K562 (cell line): Measurements from ENCODE around the gene NT5C2. TPM values are rescaled to one million over a fixed set of nuclear protein-coding genes. Genes with fewer than 3 reads are reported as not detected.
A peak's percentile ranks its signal among the peaks of the same experiment; 100 is the strongest.

Experiments
- ATAC-seq: fragments of 200-7000 bp; cut with Tn5 transposase; 3 replicates; pipeline ENCODE4 v1.9.1; 2020; ENCODE audit warnings: moderate library complexity
- BruUV-seq: library from RNA; stranded (reverse); fragments of 400-500 nt; replicated peaks from 2 replicates; lab custom pipeline; 2021; lab: Mats Ljungman, UMichigan
- CTCF ChIA-PET: fragments of 300-600 bp; formaldehyde crosslinking; extraction: SDS; loops from one replicate; lab custom pipeline; 2021; ENCODE audit warnings: low intra/inter-chr PET ratio; lab: Yijun Ruan, JAX
- POLR2A ChIA-PET: fragments of 300-600, 350-650 bp; sonication (Branson Sonifier 250); formaldehyde crosslinking; extraction: SDS; loops from one replicate; lab custom pipeline; 2021; ENCODE audit warnings: antibody characterized with exemption, inconsistent platforms; lab: Yijun Ruan, JAX
- DNase-seq, 4 experiments: peaks; one replicate each; pipeline versions ENCODE4 v3.0.0 to v3.0.0-alpha.2; 2011 to 2018; ENCODE audit warnings: low spot score in 3 of 4, mixed read lengths in 3 of 4; ENCODE audit errors: extremely low read depth in 1 of 4
- FAIRE-seq: peaks from 2 replicates; lab custom pipeline; 2011; peaks lifted over from hg19 to GRCh38; lab: Jason Lieb, UNC
- H2AFZ ChIP-seq: 2 replicates; pipeline ENCODE4 v1.6.0; 2011; ENCODE audit warnings: low read depth, low read length, control low read depth, inconsistent platforms
- H3K27ac ChIP-seq: fragments of 200-600 bp; 3 replicates; pipeline ENCODE4 v1.8.0; 2011; ENCODE audit warnings: low read depth, mild to moderate bottlenecking, control low read depth, inconsistent platforms, low read length, moderate library complexity, mixed read lengths; ENCODE audit errors: extremely low read depth
- H3K27me3 ChIP-seq, 2 experiments: fragments of 300-600 bp in 1 of 2; 2 replicates in 1 of 2; 3 replicates in 1 of 2; pipeline versions ENCODE4 v1.6.0 to v1.8.0; 2011; ENCODE audit warnings: inconsistent platforms in 2 of 2, low read length in 2 of 2, mild to moderate bottlenecking in 1 of 2, mixed read lengths in 1 of 2, moderate library complexity in 1 of 2; ENCODE audit not compliant: control insufficient read depth in 2 of 2, insufficient read depth in 2 of 2
- H3K36me3 ChIP-seq: fragments of 300-600 bp; 3 replicates; pipeline ENCODE4 v1.8.0; 2011; ENCODE audit warnings: mild to moderate bottlenecking, low read length, inconsistent platforms; ENCODE audit not compliant: control insufficient read depth, insufficient read depth
- H3K4me1 ChIP-seq, 2 experiments: fragments of 200-600 bp in 1 of 2; replicated peaks in 1 of 2; 2 replicates in 1 of 2; 3 replicates in 1 of 2; pipeline versions ENCODE4 v1.5.1 to v1.8.0; 2011; ENCODE audit warnings: inconsistent platforms in 2 of 2, low read length in 2 of 2, mild to moderate bottlenecking in 1 of 2, mixed read lengths in 1 of 2, moderate library complexity in 1 of 2; ENCODE audit not compliant: control insufficient read depth in 2 of 2, insufficient read depth in 2 of 2
- H3K4me2 ChIP-seq: 2 replicates; pipeline ENCODE4 v1.6.1; 2011; ENCODE audit warnings: low read length, control low read depth, inconsistent platforms, mixed read lengths; ENCODE audit not compliant: insufficient read depth
- H3K4me3 ChIP-seq: fragments of 200-600 bp; sonication (generic), shearing (Covaris generic); 2 replicates; pipeline ENCODE4 v1.5.1; 2016; ENCODE audit warnings: control low read depth, inconsistent platforms
- H3K79me2 ChIP-seq: fragments of 200-600 bp; 3 replicates; pipeline ENCODE4 v1.8.0; 2011; ENCODE audit warnings: low read length, inconsistent platforms; ENCODE audit not compliant: control insufficient read depth, insufficient read depth
- H3K9ac ChIP-seq, 2 experiments: 2 replicates each; pipeline versions ENCODE4 v1.6.0 to v1.6.1; 2011; ENCODE audit warnings: low read depth in 2 of 2, low read length in 2 of 2, control low read depth in 1 of 2, inconsistent platforms in 1 of 2, mild to moderate bottlenecking in 1 of 2, mixed read lengths in 1 of 2; ENCODE audit not compliant: insufficient read depth in 1 of 2
- H3K9me1 ChIP-seq: one replicate; pipeline ENCODE4 v1.6.0; 2011; ENCODE audit warnings: inconsistent platforms, mild to moderate bottlenecking, low read length, moderate library complexity; ENCODE audit not compliant: control insufficient read depth, insufficient read depth
- H3K9me3 ChIP-seq: replicated peaks from 2 replicates; pipeline ENCODE4 v1.5.1; 2011; ENCODE audit warnings: low read depth, low read length, inconsistent platforms; ENCODE audit not compliant: control insufficient read depth, insufficient read depth
- H4K20me1 ChIP-seq: replicated peaks from 2 replicates; pipeline ENCODE4 v1.6.1; 2011; ENCODE audit warnings: low read length, inconsistent platforms, mixed read lengths; ENCODE audit not compliant: control insufficient read depth, insufficient read depth
- ATF1 ChIP-seq, 2 experiments: fragments of 450-650 bp in 1 of 2; IDR thresholded peaks; 2 replicates each; pipeline ENCODE4 v1.6.1; 2016; ENCODE audit warnings: missing compliant biosample characterization in 1 of 2, missing genetic modification characterization in 1 of 2
- CTCF ChIP-seq, 3 experiments: IDR thresholded peaks in 2 of 3; conservative IDR thresholded peaks in 1 of 3; 2 replicates each; pipeline ENCODE4 v1.5.1; 2011 to 2012; ENCODE audit warnings: low read length in 3 of 3, mild to moderate bottlenecking in 3 of 3, control low read depth in 2 of 3, improper control_type of control experiment in 1 of 3, inconsistent platforms in 1 of 3, low read depth in 1 of 3, mixed read lengths in 1 of 3, moderate library complexity in 1 of 3; ENCODE audit not compliant: insufficient read depth in 2 of 3
- DMBX1 ChIP-seq: fragments of 250-450 bp; sonication (Bioruptor Pico); IDR thresholded peaks from 2 replicates; pipeline ENCODE4 v1.8.0; 2022; ENCODE audit warnings: inconsistent platforms, mild to moderate bottlenecking, moderate library complexity, borderline replicate concordance
- E2F4 ChIP-seq: sonication (generic); formaldehyde crosslinking; IDR thresholded peaks from 2 replicates; pipeline ENCODE4 v1.8.0; 2022; ENCODE audit warnings: mild to moderate bottlenecking, low read depth, missing genetic modification reagents
- ELF2 ChIP-seq: fragments of 250-450 bp; sonication (Bioruptor Pico); IDR thresholded peaks from 2 replicates; pipeline ENCODE4 v1.5.0; 2021; ENCODE audit warnings: mild to moderate bottlenecking
- GATA2 ChIP-seq: sonication (generic); formaldehyde crosslinking; IDR thresholded peaks from 2 replicates; pipeline ENCODE4 v1.4.0; 2020; ENCODE audit warnings: mild to moderate bottlenecking, missing genetic modification reagents
- HNRNPUL1 ChIP-seq: fragments of 200-400 bp; formaldehyde crosslinking; IDR thresholded peaks from 2 replicates; pipeline ENCODE4 v1.6.1; 2017; ENCODE audit warnings: low read length
- JUND ChIP-seq, 2 experiments: IDR thresholded peaks; 2 replicates in 1 of 2; 3 replicates in 1 of 2; pipeline ENCODE4 v1.6.1; 2011; ENCODE audit warnings: borderline replicate concordance in 2 of 2, low read depth in 2 of 2, low read length in 2 of 2, improper control_type of control experiment in 1 of 2, missing biosample characterization in 1 of 2, missing genetic modification characterization in 1 of 2, missing genetic modification reagents in 1 of 2
- KDM4B ChIP-seq, 2 experiments: fragments of 450-650 bp in 1 of 2; sonication (generic) in 1 of 2; IDR thresholded peaks; 2 replicates each; pipeline ENCODE4 v1.6.1; 2016 to 2017; ENCODE audit warnings: borderline replicate concordance in 2 of 2, antibody characterized with exemption in 1 of 2, low read depth in 1 of 2, mild to moderate bottlenecking in 1 of 2
- NRF1 ChIP-seq, 2 experiments: fragments of 450-650 bp; IDR thresholded peaks in 1 of 2; conservative IDR thresholded peaks in 1 of 2; 2 replicates each; pipeline ENCODE4 v1.6.1; 2014; ENCODE audit warnings: mild to moderate bottlenecking in 2 of 2
- RAD51 ChIP-seq: fragments of 450-650 bp; IDR thresholded peaks from 2 replicates; pipeline ENCODE4 v1.7.1; 2016; ENCODE audit warnings: low read depth, mild to moderate bottlenecking, borderline replicate concordance
- ZBTB17 ChIP-seq: fragments of 450-650 bp; formaldehyde crosslinking; IDR thresholded peaks from 2 replicates; pipeline ENCODE4 v1.4.0; 2020; ENCODE audit warnings: mild to moderate bottlenecking
- ZNF175 ChIP-seq: fragments of 200-800 bp; sonication (Bioruptor generic); IDR thresholded peaks from 2 replicates; pipeline ENCODE4 v1.6.1; 2016; ENCODE audit warnings: low read depth, mild to moderate bottlenecking, missing genetic modification characterization, missing compliant biosample characterization
- ZNF740 ChIP-seq, 3 experiments: fragments of 200-800 bp in 1 of 3; sonication (Bioruptor generic) in 1 of 3; sonication (generic) in 1 of 3; formaldehyde crosslinking in 1 of 3; IDR thresholded peaks; 2 replicates each; pipeline versions ENCODE4 v1.6.1 to v1.8.0; 2016 to 2022; ENCODE audit warnings: mild to moderate bottlenecking in 2 of 3, missing compliant biosample characterization in 2 of 3, missing genetic modification characterization in 2 of 3, missing genetic modification reagents in 1 of 3
- WGBS: fragments of 100-300 bp; shearing (Covaris generic); methylation state at CpG from one replicate; pipeline ENCODE4 v1.1.6; 2016; ENCODE audit warnings: low coverage, mixed read lengths; ENCODE audit not compliant: insufficient coverage; ENCODE audit errors: missing lambda C conversion rate; 5-methylcytosine and 5-hydroxymethylcytosine counted together
- in situ Hi-C: fragments of 300-500 bp; cut with MboI; formaldehyde crosslinking; loops from 4 replicates; pipeline ENCODE4 v1.15.0; 2018; ENCODE audit warnings: inconsistent platforms, mixed read lengths
- intact Hi-C: fragments of 100-400 bp; cut with micrococcal nuclease; formaldehyde crosslinking; loops from 2 replicates; pipeline ENCODE4 v1.14.2; 2022
- polyA plus RNA-seq, 8 experiments: library from polyadenylated mRNA; depleted of rRNA in 4 of 8; stranded (reverse) in 5 of 8; unstranded in 3 of 8; fragments of >200 nt; fragmentation: Nextera tagmentation in 2 of 8; fragmentation: Illumina TruSeq in 1 of 8; extraction: Ambion mirVana in 2 of 8; extraction: Trizol in 1 of 8; gene quantifications; 2 replicates each; pipeline versions ENCODE4 v1.2.1 to v1.2.3, GENCODE V29; 2011 to 2014; ENCODE audit warnings: inconsistent platforms in 1 of 8, missing spikeins in 1 of 8
- total RNA-seq, 7 experiments: library from RNA; depleted of rRNA in 6 of 7; stranded (reverse); fragments of >200 nt in 6 of 7; fragmentation: Illumina TruSeq in 2 of 7; extraction: Trizol in 2 of 7; gene quantifications; 2 replicates each; pipeline versions ENCODE4 v1.2.1 to v1.2.3, GENCODE V29; 2011 to 2021; ENCODE audit warnings: low replicate concordance in 1 of 7

NT5C2 gene
- total and polyA plus RNA-seq, 9 of the 15 experiments (the other 6 are each of a cell fraction or from before 2014, with no cell fraction given), result 11.3 to 45.2 (median 27.7) TPM

- Histone ChIP-seq H3K27ac (no peak overlapping the region), H3K4me2 (peak overlapping the region; percentile 26; the same call in 1 of the 2 replicates)
- POLR2A ChIA-PET, result interaction anchor here (0.9 kb wide), 1 partner anchor 136 kb away, joined by 3 read pairs; no protein-coding TSS in a partner anchor
- TF ChIP-seq ZBTB17 (CRISPR knock-in tag), result no peak
- TF ChIP-seq ATF1 (CRISPR knock-in tag; IDR thresholded peaks at IDR 0.05), result no peak
- TF ChIP-seq ATF1 (tag; IDR thresholded peaks at IDR 0.05), result no peak
- TF ChIP-seq E2F4 (CRISPR knock-in tag), result no peak
- no peak for TF ChIP-seq ZNF740 (CRISPR knock-in tag; IDR thresholded peaks at IDR 0.05)
- TF ChIP-seq ZNF740 (tag; IDR thresholded peaks at IDR 0.05), result no peak
- TF ChIP-seq JUND (IDR thresholded peaks at IDR 0.05; ENCODE audit: borderline replicate concordance, low read depth, low read length), result 0 out of 2 replicates have a peak, but pooled peaks have one; percentile 13
- no peak; the same call in 2 of the 3 replicates for TF ChIP-seq JUND (tag; IDR thresholded peaks at IDR 0.05; ENCODE audit: borderline replicate concordance, low read depth, low read length)
- no peak for TF ChIP-seq ELF2 (CRISPR knock-in tag)
- no peak for TF ChIP-seq RAD51
- TF ChIP-seq GATA2 (CRISPR knock-in tag), result peak; percentile 51
- no peak for TF ChIP-seq ZNF175 (CRISPR knock-in tag)
- no peak for TF ChIP-seq KDM4B (IDR thresholded peaks at IDR 0.05; ENCODE audit: borderline replicate concordance in 2 of 2, low read depth in 1 of 2)
- TF ChIP-seq HNRNPUL1, result no peak
- peak; percentile 46 to 55 (median 52); a peak in 5 of 6 replicates for TF ChIP-seq CTCF (IDR thresholded peaks at IDR 0.05 in 2 of 3, conservative IDR thresholded peaks at IDR 0.05 in 1 of 3; ENCODE audit: insufficient read depth in 2 of 3, low read depth in 1 of 3, low read length in 3 of 3)
- no peak for TF ChIP-seq DMBX1 (CRISPR knock-in tag)
- 0 out of 4 replicates have a peak, but pooled peaks of 1 of the 2 experiments have one; percentile 14 for TF ChIP-seq NRF1 (conservative IDR thresholded peaks at IDR 0.05 in 1 of 2, IDR thresholded peaks at IDR 0.05 in 1 of 2)
Observed at GRCh38 chr10:103053659-103054581, 139.2 kb downstream of the NT5C2 start.

More at GRCh38 chr10:103053659-103054581, 139.2 kb downstream of the NT5C2 start:
- Histone ChIP-seq H3K36me3 (no peaks in the 10 kb centered on the region), H3K4me3 (no peak overlapping the region), H3K9me3 (no peaks in the 10 kb centered on the region), H3K79me2 (no peaks in the 10 kb centered on the region), H4K20me1 (no peaks in the 10 kb centered on the region), H3K4me1 (peaks cover 0 to 6% of the 10 kb centered on the region in 2 experiments; a peak in 2 of 5 replicates), H3K9me1 (no peaks in the 10 kb centered on the region), H3K27me3 (no peaks in the 10 kb centered on the region), H2AFZ (0 out of 2 replicates have a peak overlapping the region, but pooled peaks have one; percentile 0), H3K9ac (no peak overlapping the region; a peak in 1 of 4 replicates)
- 34% methylated on average over 20 of the region's 20 CpGs for WGBS
- ATAC-seq (peak; percentile 99), DNase-seq (peak in 3 of 4 experiments; percentile 12 to 65 (median 45)), FAIRE-seq (peak; percentile 92)
- CTCF ChIA-PET, result no interaction called here
- no TSS peak for BruUV-seq
- in situ Hi-C loops (loop anchor here (5.0 kb wide), 2 partner anchors 137 to 217 kb away; partner anchors contain the start of genes CNNM2 and CYP17A1), intact Hi-C loops (no loop called here)
